GM12878 (cell line): ENCODE measurements around the gene IGSF8. TPM values are rescaled to one million over a fixed set of nuclear protein-coding genes. Genes with fewer than 3 reads are reported as not detected.

ENCODE experiments used
- ATAC-seq: fragments of 200-7000 bp; cut with Tn5 transposase; 3 replicates; pipeline ENCODE4 v1.9.1; 2020; ENCODE audit warnings: mild to moderate bottlenecking, moderate library complexity
- BruUV-seq: library from RNA; stranded (reverse); fragments of 400-500 nt; replicated peaks from 2 replicates; lab custom pipeline; 2021; lab: Mats Ljungman, UMichigan
- CTCF ChIA-PET: fragments of 300-600 bp; sonication (Branson Sonifier 250); formaldehyde crosslinking; extraction: SDS; loops from one replicate; lab custom pipeline; 2021; ENCODE audit warnings: inconsistent platforms; lab: Yijun Ruan, JAX
- POLR2A ChIA-PET: fragments of 350-600 bp; formaldehyde crosslinking; extraction: SDS; loops from one replicate; lab custom pipeline; 2021; ENCODE audit warnings: inconsistent platforms; lab: Charles Lee
- RAD21 ChIA-PET: fragments of 300-600 bp; sonication (Branson Sonifier 250); formaldehyde crosslinking; loops from one replicate; lab custom pipeline; 2023; ENCODE audit warnings: antibody characterized with exemption; ENCODE audit not compliant: unreplicated experiment; lab: Charles Lee
- SMC1A ChIA-PET: fragments of 300-600 bp; sonication (Branson Sonifier 250); formaldehyde crosslinking; loops from one replicate; lab custom pipeline; 2023; ENCODE audit not compliant: unreplicated experiment, uncharacterized antibody; lab: Charles Lee
- DNase-seq: peaks from one replicate; pipeline ENCODE4 v3.0.0-alpha.2; 2011; ENCODE audit warnings: low read depth, low spot score
- FAIRE-seq: peaks from 3 replicates; lab custom pipeline; 2011; peaks lifted over from hg19 to GRCh38; lab: Jason Lieb, UNC
- H2AFZ ChIP-seq: 2 replicates; pipeline ENCODE4 v1.6.0; 2011; ENCODE audit warnings: low read depth, low read length, control low read depth; ENCODE audit not compliant: control insufficient read depth
- H3K27ac ChIP-seq: 2 replicates; pipeline ENCODE4 v1.5.1; 2011; ENCODE audit warnings: control low read depth; ENCODE audit not compliant: control insufficient read depth, insufficient read depth
- H3K27me3 ChIP-seq, 2 experiments: replicated peaks in 1 of 2; 2 replicates each; pipeline versions ENCODE4 v1.6.0 to v1.6.1; 2011; ENCODE audit warnings: low read length in 1 of 2; ENCODE audit not compliant: control insufficient read depth in 2 of 2, insufficient read depth in 2 of 2
- H3K36me3 ChIP-seq, 2 experiments: 2 replicates each; pipeline ENCODE4 v1.5.1; 2011; ENCODE audit warnings: low read length in 1 of 2; ENCODE audit not compliant: control insufficient read depth in 2 of 2, insufficient read depth in 2 of 2
- H3K4me1 ChIP-seq: 2 replicates; pipeline ENCODE4 v1.6.1; 2011; ENCODE audit warnings: mild to moderate bottlenecking, low read length, moderate library complexity, mixed read lengths; ENCODE audit not compliant: control insufficient read depth, insufficient read depth
- H3K4me2 ChIP-seq: 2 replicates; pipeline ENCODE4 v1.6.0; 2011; ENCODE audit warnings: control low read depth; ENCODE audit not compliant: control insufficient read depth, insufficient read depth
- H3K4me3 ChIP-seq: fragments of 200-600 bp; sonication (generic); 2 replicates; pipeline ENCODE4 v1.5.1; 2016
- H3K79me2 ChIP-seq: 2 replicates; pipeline ENCODE4 v1.6.0; 2011; ENCODE audit warnings: low read length; ENCODE audit not compliant: control insufficient read depth, insufficient read depth
- H3K9ac ChIP-seq: 2 replicates; pipeline ENCODE4 v1.8.0; 2011; ENCODE audit warnings: low read length, control low read depth, mixed read lengths; ENCODE audit not compliant: control insufficient read depth, insufficient read depth
- H3K9me3 ChIP-seq: replicated peaks from 3 replicates; pipeline ENCODE4 v1.5.1; 2011; ENCODE audit warnings: mild to moderate bottlenecking, low read length; ENCODE audit not compliant: control insufficient read depth, insufficient read depth
- H4K20me1 ChIP-seq: 2 replicates; pipeline ENCODE4 v1.6.0; 2011; ENCODE audit not compliant: control insufficient read depth, insufficient read depth
- CHD2 ChIP-seq: IDR thresholded peaks from 2 replicates; pipeline ENCODE4 v1.6.1; 2011; ENCODE audit warnings: low read depth, low read length, improper control_type of control experiment, borderline replicate concordance
- GABPA ChIP-seq: IDR thresholded peaks from 2 replicates; pipeline ENCODE4 v1.6.1; 2014; ENCODE audit warnings: antibody characterized with exemption, low read depth, mild to moderate bottlenecking, inconsistent platforms
- MAX ChIP-seq: IDR thresholded peaks from 2 replicates; pipeline ENCODE4 v1.6.1; 2012; ENCODE audit warnings: low read depth, low read length, improper control_type of control experiment
- RAD21 ChIP-seq: IDR thresholded peaks from 2 replicates; pipeline ENCODE4 v1.6.1; 2011; ENCODE audit warnings: mild to moderate bottlenecking, low read depth, low read length, moderate library complexity; ENCODE audit not compliant: insufficient read depth
- RFX5 ChIP-seq: IDR thresholded peaks from 2 replicates; pipeline ENCODE4 v1.6.1; 2011; ENCODE audit warnings: low read depth, low read length, improper control_type of control experiment
- SIN3A ChIP-seq: IDR thresholded peaks from 2 replicates; pipeline ENCODE4 v1.6.1; 2012; ENCODE audit warnings: low read depth, low read length, improper control_type of control experiment
- WRNIP1 ChIP-seq: IDR thresholded peaks from 2 replicates; pipeline ENCODE4 v1.6.1; 2011; ENCODE audit warnings: low read depth, low read length, improper control_type of control experiment, borderline replicate concordance
- YY1 ChIP-seq: IDR thresholded peaks from 2 replicates; pipeline ENCODE4 v1.6.1; 2011; ENCODE audit warnings: low read depth, mild to moderate bottlenecking, low read length
- WGBS: methylation state at CpG from one replicate; pipeline ENCODE4 v1.1.6; 2016; ENCODE audit warnings: low lambda C conversion rate; ENCODE audit not compliant: insufficient replicate concordance, insufficient coverage; ENCODE audit errors: missing lambda C conversion rate; 5-methylcytosine and 5-hydroxymethylcytosine counted together
- in situ Hi-C: fragments of 300-500 bp; cut with MboI; formaldehyde crosslinking; loops from 9 replicates; pipeline ENCODE4 v1.14.3; 2018; ENCODE audit warnings: mixed read lengths
- intact Hi-C: fragments of 100-400 bp; cut with micrococcal nuclease; formaldehyde crosslinking; loops from one replicate; pipeline ENCODE4 v1.14.2; 2022; ENCODE audit not compliant: unreplicated experiment
- polyA plus RNA-seq, 11 experiments: library from polyadenylated mRNA; depleted of rRNA in 4 of 11; unstranded in 6 of 11; stranded (reverse) in 5 of 11; fragments of >200 nt; fragmentation: Nextera tagmentation in 4 of 11; fragmentation: Illumina TruSeq in 1 of 11; extraction: Ambion mirVana in 4 of 11; extraction: Trizol in 1 of 11; gene quantifications; 1 replicate in 1 of 11; 2 replicates in 10 of 11; pipeline versions ENCODE4 v1.2.1 to v1.2.3, GENCODE V29; 2011 to 2016; ENCODE audit warnings: inconsistent platforms in 2 of 11, missing spikeins in 2 of 11, low read depth in 1 of 11
- total RNA-seq, 4 experiments: library from RNA; depleted of rRNA in 3 of 4; stranded (reverse); fragments of >200 nt in 3 of 4; fragmentation: Illumina TruSeq in 1 of 4; extraction: Trizol in 1 of 4; gene quantifications; 2 replicates each; pipeline versions ENCODE4 v1.2.1 to v1.2.3, GENCODE V29; 2013 to 2021

Gene IGSF8
- total and polyA plus RNA-seq, 10 of the 15 experiments (the other 5 are each of a cell fraction or from before 2014, with no cell fraction given): 0.64 to 24.7 (median 13.9) TPM

GRCh38 chr1:160136926-160137200, 38.4 kb upstream of the IGSF8 start:
- Histone ChIP-seq H3K4me3 (no peak overlapping the region), H3K4me2 (no peak overlapping the region), H3K27me3 (peaks cover 0 to 3% of the 10 kb centered on the region in 2 experiments; a peak in 2 of 4 replicates), H3K4me1 (no peaks in the 10 kb centered on the region), H4K20me1 (no peaks in the 10 kb centered on the region), H3K9ac (no peak overlapping the region), H2AFZ (no peak overlapping the region), H3K9me3 (no peaks in the 10 kb centered on the region), H3K79me2 (no peaks in the 10 kb centered on the region), H3K36me3 (no peaks in the 10 kb centered on the region), H3K27ac (no peak overlapping the region)
- POLR2A ChIA-PET: no interaction called here
- DNase-seq (no peak), FAIRE-seq (no peak), ATAC-seq (no peak)
- intact Hi-C loops: no loop called here
- no TSS peak for BruUV-seq
- TF ChIP-seq RFX5 (no peak), CHD2 (no peak), WRNIP1 (no peak), GABPA (no peak)
- in situ Hi-C loops: no loop called here
- SMC1A ChIA-PET: no interaction called here
- RAD21 ChIA-PET: no interaction called here
- CTCF ChIA-PET: no interaction called here
- 82% methylated on average over 5 of the region's 5 CpGs for WGBS

DNA sequence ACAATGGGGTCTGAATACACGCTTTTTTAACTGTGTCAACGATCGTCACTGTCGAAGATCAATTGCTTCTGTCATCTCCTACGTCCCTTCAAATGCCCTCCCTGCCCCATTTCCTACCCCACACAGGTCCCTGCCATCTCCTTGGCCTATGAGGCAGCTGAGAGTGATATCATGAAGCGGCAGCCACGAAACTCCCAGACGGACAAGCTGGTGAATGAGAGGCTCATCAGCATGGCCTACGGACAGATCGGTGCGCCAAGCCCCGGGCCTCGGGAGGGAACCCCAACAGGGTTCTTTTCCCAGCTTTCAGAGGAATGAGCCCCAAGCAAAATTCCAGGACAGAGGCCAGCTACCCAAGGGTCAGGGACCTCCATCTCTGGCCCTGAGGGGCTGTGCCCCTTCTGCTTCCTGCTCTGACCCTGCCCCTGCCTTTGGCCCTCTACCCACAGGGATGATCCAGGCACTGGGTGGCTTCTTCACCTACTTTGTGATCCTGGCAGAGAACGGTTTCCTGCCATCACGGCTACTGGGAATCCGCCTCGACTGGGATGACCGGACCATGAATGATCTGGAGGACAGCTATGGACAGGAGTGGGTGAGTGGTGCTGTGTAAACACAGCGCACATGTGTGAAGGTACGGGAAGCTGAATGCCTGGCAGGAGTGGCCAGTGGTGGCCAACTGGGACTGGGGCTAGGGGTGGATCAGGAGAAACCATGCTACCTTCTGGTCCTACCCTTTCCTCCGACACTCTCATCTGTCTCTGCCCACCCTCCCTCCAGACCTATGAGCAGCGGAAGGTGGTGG, 37.9 kb upstream of the IGSF8 start:
- H3K36me3 ChIP-seq: no peaks in the 10 kb centered on the region
- 51% methylated on average over 22 of the region's 22 CpGs for WGBS
- H4K20me1 ChIP-seq: no peaks in the 10 kb centered on the region
- no peak overlapping the region for H3K27ac ChIP-seq
- ChIA-PET POLR2A (no interaction called here), RAD21 (no interaction called here), CTCF (interaction anchor here (0.7 kb wide), 1 partner anchor 156 kb away, joined by 3 read pairs; no protein-coding TSS in a partner anchor), SMC1A (no interaction called here)
- FAIRE-seq (no peak), ATAC-seq (no peak), DNase-seq (no peak)
- no peaks in the 10 kb centered on the region for H3K4me1 ChIP-seq
- H3K4me3 ChIP-seq: no peak overlapping the region
- BruUV-seq: no TSS peak
- no peak for TF ChIP-seq SIN3A
- TF ChIP-seq RAD21: no peak
- no peak for TF ChIP-seq MAX
- no peak for TF ChIP-seq YY1
- H3K4me2 ChIP-seq: no peak overlapping the region
- H3K9me3 ChIP-seq: no peaks in the 10 kb centered on the region
- peaks cover 0 to 3% of the 10 kb centered on the region in 2 experiments; a peak in 2 of 4 replicates for H3K27me3 ChIP-seq
- H3K9ac ChIP-seq: no peak overlapping the region
- no peaks in the 10 kb centered on the region for H3K79me2 ChIP-seq
- in situ Hi-C loops: no loop called here
- intact Hi-C loops: no loop called here
- no peak overlapping the region for H2AFZ ChIP-seq
